Measurements from ENCODE around the gene IL12RB1.

DNA sequence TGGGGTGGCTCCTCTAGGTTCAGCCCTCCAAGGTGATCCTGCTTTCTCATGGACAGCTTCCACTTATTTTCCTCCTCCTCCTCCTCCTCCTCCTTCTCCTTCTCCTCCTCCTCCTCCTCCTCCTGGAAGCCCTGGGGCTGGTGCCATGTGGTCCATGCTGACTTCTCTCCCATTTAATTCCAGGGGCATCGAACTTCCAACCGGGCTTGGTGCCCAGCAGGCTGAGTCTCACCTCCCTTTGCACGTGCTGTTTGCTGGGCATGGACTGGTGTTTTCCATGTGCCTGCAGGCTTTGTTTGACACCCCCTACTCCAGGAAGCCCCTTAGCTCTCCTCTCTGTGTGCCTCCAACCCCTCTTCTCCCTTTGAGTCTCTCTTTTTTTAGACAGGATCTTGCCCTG, 14.5 kb upstream of the IL12RB1 start:
- TF ChIP-seq, protein P1, sequence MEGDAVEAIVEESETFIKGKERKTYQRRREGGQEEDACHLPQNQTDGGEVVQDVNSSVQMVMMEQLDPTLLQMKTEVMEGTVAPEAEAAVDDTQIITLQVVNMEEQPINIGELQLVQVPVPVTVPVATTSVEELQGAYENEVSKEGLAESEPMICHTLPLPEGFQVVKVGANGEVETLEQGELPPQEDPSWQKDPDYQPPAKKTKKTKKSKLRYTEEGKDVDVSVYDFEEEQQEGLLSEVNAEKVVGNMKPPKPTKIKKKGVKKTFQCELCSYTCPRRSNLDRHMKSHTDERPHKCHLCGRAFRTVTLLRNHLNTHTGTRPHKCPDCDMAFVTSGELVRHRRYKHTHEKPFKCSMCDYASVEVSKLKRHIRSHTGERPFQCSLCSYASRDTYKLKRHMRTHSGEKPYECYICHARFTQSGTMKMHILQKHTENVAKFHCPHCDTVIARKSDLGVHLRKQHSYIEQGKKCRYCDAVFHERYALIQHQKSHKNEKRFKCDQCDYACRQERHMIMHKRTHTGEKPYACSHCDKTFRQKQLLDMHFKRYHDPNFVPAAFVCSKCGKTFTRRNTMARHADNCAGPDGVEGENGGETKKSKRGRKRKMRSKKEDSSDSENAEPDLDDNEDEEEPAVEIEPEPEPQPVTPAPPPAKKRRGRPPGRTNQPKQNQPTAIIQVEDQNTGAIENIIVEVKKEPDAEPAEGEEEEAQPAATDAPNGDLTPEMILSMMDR (IDR thresholded peaks at IDR 0.05): no peak
- TF ChIP-seq POLR2A (IDR thresholded peaks at IDR 0.05): no peak
